ENCODE results near the gene PSPH. TPM values are rescaled to one million over a fixed set of nuclear protein-coding genes. Genes with fewer than 3 reads are reported as not detected.
A peak's percentile ranks its signal among the peaks of the same experiment; 100 is the strongest.
"Not testable (repeated sequence)": the region's sequence is repeated elsewhere in the genome, so short reads cannot be mapped to it uniquely, and the experiment has no call there.

The PSPH gene
- total and polyA plus RNA-seq, 10 of the 15 experiments (the other 5 are each of a cell fraction or from before 2014, with no cell fraction given): 5.2 to 36.4 (median 23.9) TPM

DNA sequence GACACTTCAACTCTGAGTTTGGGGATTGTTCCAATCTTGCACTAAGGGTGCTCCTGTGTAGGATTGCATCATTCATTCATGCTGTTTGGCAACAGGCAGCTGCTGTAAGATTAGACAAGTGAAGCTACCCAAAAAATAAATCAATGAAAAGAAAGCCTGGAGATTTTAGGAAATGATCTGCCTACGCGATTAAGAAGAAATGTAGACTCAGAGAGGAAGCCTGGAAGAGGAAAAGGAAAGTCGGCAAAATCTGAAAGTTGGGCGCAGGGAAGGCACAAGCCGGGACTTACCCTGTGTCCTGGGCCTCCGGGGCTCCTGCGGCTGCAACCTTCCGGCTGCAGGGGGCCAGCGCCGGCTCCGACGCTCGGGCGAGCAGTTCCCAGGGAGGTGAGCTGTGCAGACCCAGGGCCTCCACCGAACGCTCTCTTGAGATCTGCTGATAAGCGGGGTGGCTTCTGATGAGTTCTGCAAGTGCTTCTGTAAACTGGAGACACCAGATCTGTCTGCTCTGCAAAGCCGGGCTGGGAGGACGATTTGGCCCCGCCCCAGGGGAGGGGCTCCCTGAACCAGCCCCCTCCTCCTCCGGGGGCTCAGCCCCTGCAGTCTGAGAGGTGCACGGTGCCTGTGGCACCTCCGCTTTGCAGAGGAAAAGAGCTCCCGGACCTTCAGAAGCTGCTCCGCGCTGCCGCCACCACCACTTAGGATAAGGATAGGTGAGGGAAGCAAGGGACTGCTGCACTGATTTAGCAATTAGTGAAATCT is 17.4 kb downstream of the PSPH start (continued):
- TF ChIP-seq, protein P1, sequence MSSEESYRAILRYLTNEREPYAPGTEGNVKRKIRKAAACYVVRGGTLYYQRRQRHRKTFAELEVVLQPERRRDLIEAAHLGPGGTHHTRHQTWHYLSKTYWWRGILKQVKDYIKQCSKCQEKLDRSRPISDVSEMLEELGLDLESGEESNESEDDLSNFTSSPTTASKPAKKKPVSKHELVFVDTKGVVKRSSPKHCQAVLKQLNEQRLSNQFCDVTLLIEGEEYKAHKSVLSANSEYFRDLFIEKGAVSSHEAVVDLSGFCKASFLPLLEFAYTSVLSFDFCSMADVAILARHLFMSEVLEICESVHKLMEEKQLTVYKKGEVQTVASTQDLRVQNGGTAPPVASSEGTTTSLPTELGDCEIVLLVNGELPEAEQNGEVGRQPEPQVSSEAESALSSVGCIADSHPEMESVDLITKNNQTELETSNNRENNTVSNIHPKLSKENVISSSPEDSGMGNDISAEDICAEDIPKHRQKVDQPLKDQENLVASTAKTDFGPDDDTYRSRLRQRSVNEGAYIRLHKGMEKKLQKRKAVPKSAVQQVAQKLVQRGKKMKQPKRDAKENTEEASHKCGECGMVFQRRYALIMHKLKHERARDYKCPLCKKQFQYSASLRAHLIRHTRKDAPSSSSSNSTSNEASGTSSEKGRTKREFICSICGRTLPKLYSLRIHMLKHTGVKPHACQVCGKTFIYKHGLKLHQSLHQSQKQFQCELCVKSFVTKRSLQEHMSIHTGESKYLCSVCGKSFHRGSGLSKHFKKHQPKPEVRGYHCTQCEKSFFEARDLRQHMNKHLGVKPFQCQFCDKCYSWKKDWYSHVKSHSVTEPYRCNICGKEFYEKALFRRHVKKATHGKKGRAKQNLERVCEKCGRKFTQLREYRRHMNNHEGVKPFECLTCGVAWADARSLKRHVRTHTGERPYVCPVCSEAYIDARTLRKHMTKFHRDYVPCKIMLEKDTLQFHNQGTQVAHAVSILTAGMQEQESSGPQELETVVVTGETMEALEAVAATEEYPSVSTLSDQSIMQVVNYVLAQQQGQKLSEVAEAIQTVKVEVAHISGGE (CRISPR knock-in tag; IDR thresholded peaks at IDR 0.05): no peak
- TF ChIP-seq, protein P2, sequence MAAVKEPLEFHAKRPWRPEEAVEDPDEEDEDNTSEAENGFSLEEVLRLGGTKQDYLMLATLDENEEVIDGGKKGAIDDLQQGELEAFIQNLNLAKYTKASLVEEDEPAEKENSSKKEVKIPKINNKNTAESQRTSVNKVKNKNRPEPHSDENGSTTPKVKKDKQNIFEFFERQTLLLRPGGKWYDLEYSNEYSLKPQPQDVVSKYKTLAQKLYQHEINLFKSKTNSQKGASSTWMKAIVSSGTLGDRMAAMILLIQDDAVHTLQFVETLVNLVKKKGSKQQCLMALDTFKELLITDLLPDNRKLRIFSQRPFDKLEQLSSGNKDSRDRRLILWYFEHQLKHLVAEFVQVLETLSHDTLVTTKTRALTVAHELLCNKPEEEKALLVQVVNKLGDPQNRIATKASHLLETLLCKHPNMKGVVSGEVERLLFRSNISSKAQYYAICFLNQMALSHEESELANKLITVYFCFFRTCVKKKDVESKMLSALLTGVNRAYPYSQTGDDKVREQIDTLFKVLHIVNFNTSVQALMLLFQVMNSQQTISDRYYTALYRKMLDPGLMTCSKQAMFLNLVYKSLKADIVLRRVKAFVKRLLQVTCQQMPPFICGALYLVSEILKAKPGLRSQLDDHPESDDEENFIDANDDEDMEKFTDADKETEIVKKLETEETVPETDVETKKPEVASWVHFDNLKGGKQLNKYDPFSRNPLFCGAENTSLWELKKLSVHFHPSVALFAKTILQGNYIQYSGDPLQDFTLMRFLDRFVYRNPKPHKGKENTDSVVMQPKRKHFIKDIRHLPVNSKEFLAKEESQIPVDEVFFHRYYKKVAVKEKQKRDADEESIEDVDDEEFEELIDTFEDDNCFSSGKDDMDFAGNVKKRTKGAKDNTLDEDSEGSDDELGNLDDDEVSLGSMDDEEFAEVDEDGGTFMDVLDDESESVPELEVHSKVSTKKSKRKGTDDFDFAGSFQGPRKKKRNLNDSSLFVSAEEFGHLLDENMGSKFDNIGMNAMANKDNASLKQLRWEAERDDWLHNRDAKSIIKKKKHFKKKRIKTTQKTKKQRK (IDR thresholded peaks at IDR 0.05; ENCODE audit: low read depth, low read length): no peak
- no peak for TF ChIP-seq HCFC1 (IDR thresholded peaks at IDR 0.05; ENCODE audit: low read length)
- no peak for TF ChIP-seq GATAD2B (conservative IDR thresholded peaks at IDR 0.05; ENCODE audit: low read depth)
- TF ChIP-seq TCF3 (IDR thresholded peaks at IDR 0.05; ENCODE audit: borderline replicate concordance, insufficient read depth, low read depth, low read length): no peak
- no peak for TF ChIP-seq RCOR1 (conservative IDR thresholded peaks at IDR 0.05; ENCODE audit: low read depth, low read length)
- TF ChIP-seq, protein P3, sequence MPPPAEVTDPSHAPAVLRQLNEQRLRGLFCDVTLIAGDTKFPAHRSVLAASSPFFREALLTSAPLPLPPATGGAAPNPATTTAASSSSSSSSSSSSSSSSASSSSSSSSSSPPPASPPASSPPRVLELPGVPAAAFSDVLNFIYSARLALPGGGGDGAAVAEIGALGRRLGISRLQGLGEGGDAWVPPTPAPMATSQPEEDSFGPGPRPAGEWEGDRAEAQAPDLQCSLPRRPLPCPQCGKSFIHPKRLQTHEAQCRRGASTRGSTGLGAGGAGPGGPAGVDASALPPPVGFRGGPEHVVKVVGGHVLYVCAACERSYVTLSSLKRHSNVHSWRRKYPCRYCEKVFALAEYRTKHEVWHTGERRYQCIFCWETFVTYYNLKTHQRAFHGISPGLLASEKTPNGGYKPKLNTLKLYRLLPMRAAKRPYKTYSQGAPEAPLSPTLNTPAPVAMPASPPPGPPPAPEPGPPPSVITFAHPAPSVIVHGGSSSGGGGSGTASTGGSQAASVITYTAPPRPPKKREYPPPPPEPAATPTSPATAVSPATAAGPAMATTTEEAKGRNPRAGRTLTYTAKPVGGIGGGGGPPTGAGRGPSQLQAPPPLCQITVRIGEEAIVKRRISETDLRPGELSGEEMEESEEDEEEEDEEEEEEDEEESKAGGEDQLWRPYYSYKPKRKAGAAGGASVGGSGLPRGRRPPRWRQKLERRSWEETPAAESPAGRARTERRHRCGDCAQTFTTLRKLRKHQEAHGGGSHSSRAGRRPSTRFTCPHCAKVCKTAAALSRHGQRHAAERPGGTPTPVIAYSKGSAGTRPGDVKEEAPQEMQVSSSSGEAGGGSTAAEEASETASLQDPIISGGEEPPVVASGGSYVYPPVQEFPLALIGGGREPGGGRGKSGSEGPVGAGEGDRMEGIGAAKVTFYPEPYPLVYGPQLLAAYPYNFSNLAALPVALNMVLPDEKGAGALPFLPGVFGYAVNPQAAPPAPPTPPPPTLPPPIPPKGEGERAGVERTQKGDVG (CRISPR knock-in tag; IDR thresholded peaks at IDR 0.05): no peak
- no peak for TF ChIP-seq MEF2A (IDR thresholded peaks at IDR 0.05; ENCODE audit: insufficient read depth, low read depth, low read length)
- TF ChIP-seq PAX5 (IDR thresholded peaks at IDR 0.05; ENCODE audit: borderline replicate concordance, low read depth, low read length): no peak
- TF ChIP-seq, protein P4, sequence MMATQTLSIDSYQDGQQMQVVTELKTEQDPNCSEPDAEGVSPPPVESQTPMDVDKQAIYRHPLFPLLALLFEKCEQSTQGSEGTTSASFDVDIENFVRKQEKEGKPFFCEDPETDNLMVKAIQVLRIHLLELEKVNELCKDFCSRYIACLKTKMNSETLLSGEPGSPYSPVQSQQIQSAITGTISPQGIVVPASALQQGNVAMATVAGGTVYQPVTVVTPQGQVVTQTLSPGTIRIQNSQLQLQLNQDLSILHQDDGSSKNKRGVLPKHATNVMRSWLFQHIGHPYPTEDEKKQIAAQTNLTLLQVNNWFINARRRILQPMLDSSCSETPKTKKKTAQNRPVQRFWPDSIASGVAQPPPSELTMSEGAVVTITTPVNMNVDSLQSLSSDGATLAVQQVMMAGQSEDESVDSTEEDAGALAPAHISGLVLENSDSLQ (IDR thresholded peaks at IDR 0.05): no peak

DNA sequence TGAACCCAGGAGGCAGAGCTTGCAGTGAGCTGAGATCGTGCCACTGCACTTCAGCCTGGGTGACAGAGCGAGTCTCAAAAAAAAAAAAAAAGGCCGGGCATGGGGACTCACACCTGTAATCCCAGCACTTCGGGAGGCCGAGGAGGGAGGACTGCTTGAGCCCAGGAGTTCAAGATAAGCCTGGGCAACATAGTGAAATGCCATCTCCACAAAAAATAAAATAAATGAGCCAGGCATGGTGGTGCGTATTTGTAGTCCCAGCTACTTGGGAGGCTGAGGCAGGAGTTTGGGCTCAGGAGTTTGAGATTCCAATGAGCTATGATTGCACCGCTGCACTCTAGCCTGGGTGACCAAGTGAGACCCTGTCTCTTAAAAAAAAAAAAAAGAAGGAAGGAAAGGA is 18.7 kb downstream of the PSPH start:
- CTCF ChIA-PET; RAD21 ChIA-PET (ENCODE audit: unreplicated experiment); H3K9me3 ChIP-seq (replicated peaks; ENCODE audit: control insufficient read depth, insufficient read depth, low read length); H3K4me3 ChIP-seq; H3K27ac ChIP-seq (ENCODE audit: control insufficient read depth, insufficient read depth); H3K27me3 ChIP-seq (replicated peaks in 1 of 2; ENCODE audit: control insufficient read depth in 2 of 2, insufficient read depth in 2 of 2, low read length in 1 of 2); BruUV-seq (replicated peaks); H3K9ac ChIP-seq (ENCODE audit: control insufficient read depth, insufficient read depth, low read length); in situ Hi-C loops (cut with MboI); H3K36me3 ChIP-seq (ENCODE audit: control insufficient read depth in 2 of 2, insufficient read depth in 2 of 2, low read length in 1 of 2); H2AFZ ChIP-seq (ENCODE audit: control insufficient read depth, low read depth, low read length); H3K79me2 ChIP-seq (ENCODE audit: control insufficient read depth, insufficient read depth, low read length); FAIRE-seq; DNase-seq (ENCODE audit: low read depth, low spot score); ATAC-seq; H4K20me1 ChIP-seq (ENCODE audit: control insufficient read depth, insufficient read depth); H3K4me1 ChIP-seq (ENCODE audit: control insufficient read depth, insufficient read depth, low read length): not testable (repeated sequence)
- peak overlapping the region; percentile 17; the same call in 1 of the 2 replicates for H3K4me2 ChIP-seq (ENCODE audit: control insufficient read depth, insufficient read depth)
- intact Hi-C loops (cut with micrococcal nuclease; ENCODE audit: unreplicated experiment): loop anchor here (2.0 kb wide), 1 partner anchor 32 kb away; the partner anchor contains the start of gene SUMF2
- ChIA-PET SMC1A (ENCODE audit: uncharacterized antibody, unreplicated experiment) (interaction anchor here (1.0 kb wide), 1 partner anchor 23 kb away, joined by 3 read pairs; no protein-coding TSS in a partner anchor), POLR2A (interaction anchor here (0.6 kb wide), 1 partner anchor 32 kb away, joined by 3 read pairs; no protein-coding TSS in a partner anchor)
- 97% methylated on average over 6 of the region's 7 CpGs for WGBS (ENCODE audit: insufficient coverage, insufficient replicate concordance, low lambda C conversion rate, missing lambda C conversion rate)

Data from GM12878 (cell line).